Peyer's patch (tissue), 4 donors: ENCODE measurements around the gene MRPL14.

Experiments
- POLR2A ChIP-seq, 2 donors: fragments of 450-650 bp; IDR thresholded peaks; one replicate each; pipeline ENCODE4 v1.5.1; 2017; ENCODE audit warnings: antibody characterized with exemption in 2 of 2, mild to moderate bottlenecking in 2 of 2, moderate library complexity in 2 of 2
- TF ChIP-seq, protein P1 (sequence below), 6 experiments: fragments of 450-650 bp in 4 of 6; fragments of 200-600 bp in 2 of 6; sonication (generic) in 1 of 6; IDR thresholded peaks; one replicate each; pipeline ENCODE4 v1.5.1; 2017 to 2019; ENCODE audit warnings: antibody characterized with exemption in 6 of 6, mild to moderate bottlenecking in 3 of 6, moderate library complexity in 1 of 6

DNA sequence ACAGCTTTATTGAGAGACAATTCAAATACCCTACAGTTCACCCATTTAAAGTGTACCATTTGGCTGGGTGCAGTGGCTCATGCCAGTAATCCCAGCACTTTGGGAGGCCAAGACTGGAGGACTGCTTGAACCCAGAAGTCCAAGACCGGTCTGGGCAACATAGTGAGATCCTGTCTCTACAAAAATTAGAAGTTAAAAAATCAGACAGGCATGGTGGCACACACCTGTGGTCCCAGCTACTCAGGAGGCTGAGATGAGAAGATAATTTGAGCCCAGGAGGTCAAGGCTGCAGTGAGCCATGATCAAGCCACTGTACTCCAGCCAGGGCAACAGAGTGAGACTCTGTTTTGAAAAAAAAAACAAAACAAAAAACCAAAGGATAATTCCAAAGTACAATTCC lies 40.3 kb upstream of the MRPL14 start:
- TF ChIP-seq, protein P1, sequence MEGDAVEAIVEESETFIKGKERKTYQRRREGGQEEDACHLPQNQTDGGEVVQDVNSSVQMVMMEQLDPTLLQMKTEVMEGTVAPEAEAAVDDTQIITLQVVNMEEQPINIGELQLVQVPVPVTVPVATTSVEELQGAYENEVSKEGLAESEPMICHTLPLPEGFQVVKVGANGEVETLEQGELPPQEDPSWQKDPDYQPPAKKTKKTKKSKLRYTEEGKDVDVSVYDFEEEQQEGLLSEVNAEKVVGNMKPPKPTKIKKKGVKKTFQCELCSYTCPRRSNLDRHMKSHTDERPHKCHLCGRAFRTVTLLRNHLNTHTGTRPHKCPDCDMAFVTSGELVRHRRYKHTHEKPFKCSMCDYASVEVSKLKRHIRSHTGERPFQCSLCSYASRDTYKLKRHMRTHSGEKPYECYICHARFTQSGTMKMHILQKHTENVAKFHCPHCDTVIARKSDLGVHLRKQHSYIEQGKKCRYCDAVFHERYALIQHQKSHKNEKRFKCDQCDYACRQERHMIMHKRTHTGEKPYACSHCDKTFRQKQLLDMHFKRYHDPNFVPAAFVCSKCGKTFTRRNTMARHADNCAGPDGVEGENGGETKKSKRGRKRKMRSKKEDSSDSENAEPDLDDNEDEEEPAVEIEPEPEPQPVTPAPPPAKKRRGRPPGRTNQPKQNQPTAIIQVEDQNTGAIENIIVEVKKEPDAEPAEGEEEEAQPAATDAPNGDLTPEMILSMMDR (IDR thresholded peaks at IDR 0.05), result no peak
- TF ChIP-seq POLR2A (IDR thresholded peaks at IDR 0.05), result no peak
